ENCODE data around the gene OLIG3. TPM values are rescaled to one million over a fixed set of nuclear protein-coding genes. Genes with fewer than 3 reads are reported as not detected.
A peak's percentile ranks its signal among the peaks of the same experiment; 100 is the strongest.

OLIG3 gene
- polyA plus RNA-seq: not detected

DNA sequence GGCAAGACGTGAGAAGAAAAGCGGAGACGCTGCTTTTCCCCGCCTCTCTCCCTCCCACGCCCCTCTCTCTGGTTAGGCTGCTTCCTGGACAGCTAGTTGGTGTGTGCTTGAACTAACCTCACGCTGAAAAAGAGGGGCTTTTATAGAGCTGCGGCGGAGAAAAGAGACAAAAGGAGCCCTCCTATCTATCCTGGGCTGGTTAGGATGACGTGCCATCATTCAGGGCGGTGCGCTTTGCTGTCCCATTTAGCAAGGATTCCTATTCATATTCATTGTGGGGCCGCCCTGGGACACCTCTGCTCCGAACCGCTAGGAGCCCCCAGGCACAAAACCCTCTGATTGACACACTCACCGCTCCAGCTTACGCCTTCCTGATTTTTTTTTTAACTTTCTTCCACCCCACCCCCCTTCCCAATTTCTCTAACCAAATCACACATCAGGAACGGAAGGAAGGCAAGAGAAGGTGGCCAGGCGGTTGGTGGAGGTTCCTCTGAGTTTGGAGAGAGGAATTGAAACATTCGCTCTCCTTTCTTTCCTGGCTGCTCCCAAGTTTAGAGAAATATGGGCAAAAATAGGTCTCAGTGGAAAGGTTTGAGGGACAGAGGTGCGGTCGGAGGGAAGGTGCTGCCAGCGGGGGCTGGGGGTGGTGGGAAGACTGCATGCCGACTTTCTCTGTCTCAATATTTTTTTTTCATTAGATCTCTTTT is at the start of gene OLIG3:
OLIG3 (minus strand) TSS at position 114 of the 707 bp plus-strand sequence. CDS start 224 bp downstream, outside the sequence.
- Mint-ChIP-seq H3K4me3 (peak within 1 kb of the TSS; percentile 43 to 76 (median 60)), H3K4me1 (peaks cover 45 to 62% of the 10 kb centered on the region in 2 donors), H3K27me3 (ENCODE audit: low read depth in 3 of 3) (peaks cover 54 to 82% (median 72%) of the 10 kb centered on the region in 3 donors), H3K27ac (no peak within 1 kb of the TSS), H3K9me3 (peaks cover 0 to 9% (median 0%) of the 10 kb centered on the region in 6 donors), H3K36me3 (peaks cover 0 to 6% (median 0%) of the 10 kb centered on the region in 3 donors)
- no peak for DNase-seq

DNA sequence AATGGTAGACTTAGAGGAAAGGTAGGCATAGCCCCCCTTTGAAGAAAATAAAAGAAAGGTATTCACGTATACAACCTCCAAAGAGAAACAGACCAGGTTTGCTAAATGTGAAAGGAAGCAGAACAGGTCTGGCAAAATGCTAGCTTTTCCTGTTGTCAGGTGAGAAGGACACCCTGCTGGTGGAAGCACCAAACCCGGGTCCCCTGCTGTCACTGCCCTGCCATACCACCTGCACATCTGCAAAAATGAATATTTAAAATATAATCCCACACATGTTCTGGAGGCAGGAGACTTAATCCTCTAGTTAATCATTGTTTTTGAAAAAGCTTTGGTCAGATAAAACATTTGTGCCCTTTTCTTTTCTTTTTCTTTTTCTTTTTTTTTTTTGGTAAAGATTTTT is 48.9 kb upstream of the OLIG3 start:
- H3K4me3 Mint-ChIP-seq: no peak overlapping the region
- H3K27ac Mint-ChIP-seq: no peak overlapping the region
- H3K36me3 Mint-ChIP-seq: peaks cover 0 to 9% (median 0%) of the 10 kb centered on the region in 3 donors
- DNase-seq: no peak
- no peaks in the 10 kb centered on the region for H3K9me3 Mint-ChIP-seq
- H3K4me1 Mint-ChIP-seq: no peaks in the 10 kb centered on the region
- peaks cover 2 to 6% (median 4%) of the 10 kb centered on the region in 3 donors for H3K27me3 Mint-ChIP-seq (ENCODE audit: low read depth in 3 of 3)

DNA sequence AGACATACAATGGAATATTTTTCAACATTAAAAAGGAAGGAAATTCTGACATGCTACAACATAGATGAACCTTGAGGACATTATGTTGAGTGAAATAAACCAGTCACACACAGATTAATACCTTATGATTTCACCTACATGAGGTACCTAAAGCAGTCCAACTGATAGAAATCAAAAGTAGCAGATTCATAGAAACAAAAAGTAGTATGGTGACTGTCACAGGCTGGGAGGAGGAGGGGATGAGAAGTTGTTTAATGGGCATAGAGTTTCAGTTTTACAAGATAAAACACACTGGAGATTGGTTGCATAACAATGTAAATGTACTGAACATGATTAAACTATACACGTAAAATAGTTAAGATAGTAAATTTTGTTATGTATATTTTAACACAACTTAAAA is 48.5 kb upstream of the OLIG3 start:
- Mint-ChIP-seq H3K4me1 (no peaks in the 10 kb centered on the region), H3K36me3 (peaks cover 0 to 9% (median 0%) of the 10 kb centered on the region in 3 donors), H3K9me3 (no peaks in the 10 kb centered on the region), H3K27ac (no peak overlapping the region), H3K4me3 (no peak overlapping the region), H3K27me3 (ENCODE audit: low read depth in 3 of 3) (peaks cover 2 to 6% (median 3%) of the 10 kb centered on the region in 3 donors)
- DNase-seq: no peak

DNA sequence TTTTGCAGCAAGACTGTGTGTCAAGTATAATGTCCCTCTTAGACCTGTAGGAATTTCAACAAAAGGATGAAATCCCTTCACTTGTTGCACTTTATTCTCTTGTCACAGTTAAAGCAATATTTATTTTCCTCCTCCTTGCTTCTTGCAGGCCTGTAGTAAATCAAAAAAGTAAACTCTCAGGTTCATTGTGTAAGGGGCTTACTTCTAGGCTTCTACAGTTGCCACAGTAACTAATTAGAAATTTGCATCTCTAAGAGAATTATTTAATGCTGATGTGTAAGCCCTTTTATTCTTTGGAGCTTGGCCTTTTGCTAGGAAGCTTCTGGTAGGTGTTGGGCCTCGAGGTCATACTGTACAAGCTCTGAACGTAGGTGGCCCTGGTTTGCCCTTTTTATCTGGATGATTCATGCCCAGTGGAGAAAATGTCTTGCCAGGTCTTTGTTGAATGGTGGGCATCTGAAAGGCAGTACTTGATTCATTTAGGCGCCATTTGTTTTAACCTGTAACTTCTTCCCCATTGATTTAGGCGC is 47.4 kb upstream of the OLIG3 start:
- H3K4me3 Mint-ChIP-seq: no peak overlapping the region
- no peaks in the 10 kb centered on the region for H3K4me1 Mint-ChIP-seq
- H3K9me3 Mint-ChIP-seq: no peaks in the 10 kb centered on the region
- peaks cover 0 to 9% (median 0%) of the 10 kb centered on the region in 3 donors for H3K36me3 Mint-ChIP-seq
- H3K27me3 Mint-ChIP-seq (ENCODE audit: low read depth in 3 of 3): peaks cover 2 to 6% (median 3%) of the 10 kb centered on the region in 3 donors
- DNase-seq: no peak
- no peak overlapping the region for H3K27ac Mint-ChIP-seq

DNA sequence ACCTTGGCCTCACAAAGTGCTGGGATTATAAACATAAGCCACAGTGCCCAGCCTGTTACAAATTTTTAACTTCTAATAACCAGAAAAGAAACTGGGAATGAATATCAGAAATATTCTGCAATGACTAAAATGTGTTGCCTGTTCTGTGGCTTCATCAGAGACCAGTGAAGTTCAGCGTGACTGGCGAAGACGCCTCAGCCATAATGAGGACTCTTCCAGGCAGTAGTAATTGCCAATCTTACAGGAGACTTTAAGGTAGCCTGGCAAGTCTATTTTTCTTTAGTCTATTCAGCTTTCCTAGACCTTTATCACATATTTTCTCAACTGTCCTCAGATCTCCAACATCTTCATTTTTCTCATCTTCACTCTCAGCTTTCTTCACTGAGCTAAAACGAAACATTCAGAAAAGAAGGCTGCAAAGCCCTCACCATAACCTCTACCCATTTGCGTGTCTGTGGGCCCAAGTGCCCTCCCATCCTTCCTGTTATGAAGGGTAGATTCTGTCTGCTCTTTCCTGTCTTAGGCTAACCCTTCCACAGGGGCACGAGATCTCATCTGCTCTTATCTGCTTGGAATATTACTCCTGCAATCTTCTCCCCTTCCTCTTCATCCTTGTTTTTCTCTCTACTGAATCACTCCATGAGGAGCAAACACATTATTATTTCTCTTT is 42.0 kb upstream of the OLIG3 start:
- DNase-seq: peak in 1 of 3 donors; percentile 50
- H3K27me3 Mint-ChIP-seq (ENCODE audit: low read depth in 3 of 3): peaks cover 0 to 10% (median 6%) of the 10 kb centered on the region in 3 donors
- H3K4me3 Mint-ChIP-seq: no peak overlapping the region
- H3K4me1 Mint-ChIP-seq: no peaks in the 10 kb centered on the region
- H3K27ac Mint-ChIP-seq: no peak overlapping the region
- no peaks in the 10 kb centered on the region for H3K9me3 Mint-ChIP-seq
- H3K36me3 Mint-ChIP-seq: peaks cover 0 to 4% (median 0%) of the 10 kb centered on the region in 3 donors

DNA sequence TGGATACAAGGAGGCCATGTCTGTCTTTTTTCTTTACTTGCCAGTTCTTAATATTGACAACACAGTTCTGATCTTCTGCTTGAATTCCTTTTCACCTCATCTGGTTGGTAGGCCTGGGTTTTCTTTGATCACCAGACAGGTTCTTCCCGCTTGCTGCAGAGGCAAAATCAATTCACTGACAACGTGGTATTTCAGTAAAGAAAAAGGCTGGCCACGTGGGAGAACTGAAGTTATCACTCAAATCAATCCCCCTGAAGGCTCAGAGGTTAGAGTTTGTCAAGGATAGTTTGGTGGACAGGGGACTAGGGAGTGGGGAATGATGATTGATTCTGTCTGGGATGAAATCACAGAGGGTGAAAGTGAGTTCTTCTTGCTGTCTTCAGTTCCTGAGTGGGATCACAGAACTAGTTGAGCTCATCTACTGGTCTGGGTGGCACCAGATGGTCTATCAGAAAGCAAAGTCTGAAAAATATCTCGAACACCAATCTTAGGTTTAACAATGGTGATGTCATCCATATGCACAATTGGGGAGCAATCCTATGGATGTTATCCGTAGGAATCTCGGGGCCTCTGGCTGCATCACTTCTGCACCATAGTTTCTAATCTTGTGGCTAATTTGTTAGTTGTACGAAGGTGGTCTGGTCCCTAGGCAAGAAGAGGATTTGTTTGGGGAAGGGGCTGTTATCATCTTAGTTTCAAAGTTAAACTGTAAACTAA is 37.3 kb upstream of the OLIG3 start:
- no peaks in the 10 kb centered on the region for H3K4me1 Mint-ChIP-seq
- no peak overlapping the region for H3K4me3 Mint-ChIP-seq
- H3K36me3 Mint-ChIP-seq: peaks cover 0 to 4% (median under 1%) of the 10 kb centered on the region in 3 donors
- peaks cover 0 to 5% (median 1%) of the 10 kb centered on the region in 6 donors for H3K9me3 Mint-ChIP-seq
- DNase-seq: no peak
- H3K27me3 Mint-ChIP-seq (ENCODE audit: low read depth in 3 of 3): peaks cover 5 to 23% (median 8%) of the 10 kb centered on the region in 3 donors
- no peak overlapping the region for H3K27ac Mint-ChIP-seq

DNA sequence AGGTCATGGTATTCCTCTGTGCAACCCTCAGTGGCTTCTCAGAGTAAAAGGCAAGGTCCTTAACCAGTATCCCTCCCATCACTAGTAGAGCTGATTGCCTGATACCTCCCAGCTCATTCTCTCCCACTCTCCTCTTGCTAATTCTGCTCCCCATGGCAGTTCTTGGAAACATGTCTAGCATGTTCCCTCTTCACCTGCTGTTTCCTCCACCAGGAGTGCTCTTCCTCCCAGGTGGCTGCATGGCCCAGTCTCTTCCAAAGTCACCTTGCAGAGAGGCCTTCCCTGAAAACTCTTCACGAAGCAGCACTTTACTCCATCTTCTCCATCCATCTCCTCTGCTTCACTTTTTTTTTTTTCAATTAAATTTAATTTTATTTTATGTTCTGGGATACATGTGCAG is 36.2 kb upstream of the OLIG3 start:
- Mint-ChIP-seq H3K4me1 (no peaks in the 10 kb centered on the region), H3K9me3 (peaks cover 0 to 11% (median 3%) of the 10 kb centered on the region in 6 donors), H3K27me3 (ENCODE audit: low read depth in 3 of 3) (peaks cover 5 to 27% (median 11%) of the 10 kb centered on the region in 3 donors), H3K27ac (no peak overlapping the region), H3K4me3 (no peak overlapping the region), H3K36me3 (peaks cover 0 to 7% (median 4%) of the 10 kb centered on the region in 3 donors)
- DNase-seq: no peak

DNA sequence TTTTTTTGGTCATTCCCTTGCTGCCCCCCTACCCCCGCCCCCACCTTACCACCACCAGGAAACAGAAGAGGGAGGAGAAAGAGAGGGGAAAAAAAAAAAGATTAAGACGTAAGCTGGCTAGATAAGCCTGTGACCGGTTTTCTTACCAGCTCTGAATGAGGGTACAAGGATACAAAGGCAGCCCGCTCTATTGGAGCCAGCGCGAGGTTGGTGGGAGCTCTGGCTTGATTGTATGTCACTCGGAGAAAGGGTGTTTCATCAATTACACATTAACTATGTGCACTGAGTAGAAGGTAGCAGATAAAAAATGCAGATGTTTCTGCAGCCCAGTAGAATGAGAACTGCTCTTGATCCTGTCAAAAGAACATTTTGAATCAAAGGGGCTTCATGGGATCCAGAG is 28.6 kb upstream of the OLIG3 start:
- no peak overlapping the region for H3K4me3 Mint-ChIP-seq
- H3K27me3 Mint-ChIP-seq (ENCODE audit: low read depth in 3 of 3): peaks cover 11 to 28% (median 14%) of the 10 kb centered on the region in 3 donors
- H3K4me1 Mint-ChIP-seq: no peaks in the 10 kb centered on the region
- H3K9me3 Mint-ChIP-seq: peaks cover 0 to 15% (median 1%) of the 10 kb centered on the region in 6 donors
- DNase-seq: no peak
- H3K36me3 Mint-ChIP-seq: peaks cover 4 to 7% (median 5%) of the 10 kb centered on the region in 3 donors
- H3K27ac Mint-ChIP-seq: no peak overlapping the region

DNA sequence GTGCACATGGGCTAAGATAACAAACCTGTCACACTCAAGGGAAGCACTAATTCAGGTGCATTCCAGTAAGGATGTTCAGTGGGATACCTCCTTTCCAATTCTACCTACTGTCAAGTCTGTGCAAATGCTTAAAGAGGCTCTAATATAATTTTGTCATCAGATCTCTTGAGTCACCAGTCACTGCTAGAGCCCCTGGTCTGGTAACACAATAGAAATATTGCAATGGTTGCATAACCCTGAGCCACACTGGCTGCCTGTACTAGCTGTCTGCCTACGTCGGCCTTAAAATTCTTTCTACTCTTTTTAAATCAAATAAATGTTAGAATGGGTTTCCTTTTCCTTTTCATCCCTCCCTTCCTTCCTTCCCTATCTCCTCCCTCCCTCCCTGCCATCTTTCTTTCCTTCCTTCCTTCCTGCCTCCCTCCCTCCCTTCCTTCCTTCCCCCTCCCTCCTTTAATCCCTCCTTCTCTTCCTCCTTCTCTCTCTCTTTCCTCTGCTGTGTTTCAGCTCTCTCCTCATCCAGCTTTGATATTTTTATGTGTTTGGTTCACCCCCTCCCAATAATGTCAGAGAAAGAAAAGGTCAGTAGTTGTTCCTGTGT is 28.1 kb upstream of the OLIG3 start:
- Mint-ChIP-seq H3K4me1 (no peaks in the 10 kb centered on the region), H3K4me3 (no peak overlapping the region), H3K9me3 (peaks cover 0 to 15% (median 1%) of the 10 kb centered on the region in 6 donors), H3K27me3 (ENCODE audit: low read depth in 3 of 3) (peaks cover 14 to 32% (median 15%) of the 10 kb centered on the region in 3 donors), H3K27ac (no peak overlapping the region), H3K36me3 (peaks cover 4 to 7% (median 5%) of the 10 kb centered on the region in 3 donors)
- no peak for DNase-seq

DNA sequence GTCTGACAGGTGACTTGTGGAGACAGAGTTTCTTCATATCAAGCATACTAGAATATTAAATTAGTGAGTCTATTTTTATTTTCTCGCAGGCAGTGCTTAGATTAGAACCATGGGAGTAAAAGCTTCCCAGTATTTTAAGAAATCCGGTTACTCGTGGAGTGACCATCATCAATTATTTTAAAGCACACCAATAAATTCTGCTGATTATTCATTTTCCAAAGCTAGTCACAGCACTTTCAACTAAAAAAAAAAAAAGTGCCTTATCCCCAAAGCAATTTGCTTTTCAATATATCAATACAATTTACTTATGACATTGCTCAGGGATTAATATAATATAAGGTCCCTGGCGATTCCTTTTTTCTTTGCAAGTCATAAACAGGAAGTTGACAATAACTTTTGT is 26.3 kb upstream of the OLIG3 start:
- no peak overlapping the region for H3K4me3 Mint-ChIP-seq
- H3K36me3 Mint-ChIP-seq: peaks cover 0 to 5% (median 4%) of the 10 kb centered on the region in 3 donors
- H3K27me3 Mint-ChIP-seq (ENCODE audit: low read depth in 3 of 3): peaks cover 16 to 37% (median 17%) of the 10 kb centered on the region in 3 donors

DNA sequence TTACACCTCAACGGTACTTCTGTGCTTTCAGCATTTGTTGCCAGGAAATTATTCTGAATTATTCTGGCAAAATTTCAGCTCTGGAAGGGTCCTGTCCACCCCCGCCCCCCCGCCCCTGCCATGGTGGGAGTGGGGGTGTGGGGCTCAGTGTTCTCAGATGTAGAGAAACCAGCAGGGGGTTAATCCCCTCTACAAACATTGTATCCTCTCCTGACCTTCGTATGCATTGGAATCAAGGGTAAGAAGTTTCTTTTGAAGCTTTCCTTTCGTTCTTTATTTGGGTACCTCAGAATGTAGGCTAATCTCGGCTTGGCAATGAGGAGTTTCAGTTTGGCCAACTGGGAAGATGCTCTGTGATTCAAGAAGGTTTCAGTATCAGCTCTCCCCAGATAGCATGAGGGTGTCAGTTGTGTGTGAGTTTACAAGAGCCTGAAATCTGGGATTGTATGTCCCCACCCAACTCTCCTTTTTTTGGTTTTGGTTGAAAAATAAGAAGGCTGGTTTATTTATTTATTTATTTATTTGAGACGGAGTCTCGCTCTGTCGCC is 25.5 kb upstream of the OLIG3 start:
- H3K36me3 Mint-ChIP-seq: peaks cover 0 to 3% (median 0%) of the 10 kb centered on the region in 3 donors
- H3K27me3 Mint-ChIP-seq (ENCODE audit: low read depth in 3 of 3): peaks cover 20 to 41% (median 22%) of the 10 kb centered on the region in 3 donors
- no peak overlapping the region for H3K4me3 Mint-ChIP-seq

More for the DNA sequence above, 26.3 kb upstream of the OLIG3 start:
- Mint-ChIP-seq H3K27ac (no peak overlapping the region), H3K9me3 (peaks cover 0 to 5% (median 0%) of the 10 kb centered on the region in 6 donors), H3K4me1 (no peaks in the 10 kb centered on the region)
- no peak for DNase-seq

DNA sequence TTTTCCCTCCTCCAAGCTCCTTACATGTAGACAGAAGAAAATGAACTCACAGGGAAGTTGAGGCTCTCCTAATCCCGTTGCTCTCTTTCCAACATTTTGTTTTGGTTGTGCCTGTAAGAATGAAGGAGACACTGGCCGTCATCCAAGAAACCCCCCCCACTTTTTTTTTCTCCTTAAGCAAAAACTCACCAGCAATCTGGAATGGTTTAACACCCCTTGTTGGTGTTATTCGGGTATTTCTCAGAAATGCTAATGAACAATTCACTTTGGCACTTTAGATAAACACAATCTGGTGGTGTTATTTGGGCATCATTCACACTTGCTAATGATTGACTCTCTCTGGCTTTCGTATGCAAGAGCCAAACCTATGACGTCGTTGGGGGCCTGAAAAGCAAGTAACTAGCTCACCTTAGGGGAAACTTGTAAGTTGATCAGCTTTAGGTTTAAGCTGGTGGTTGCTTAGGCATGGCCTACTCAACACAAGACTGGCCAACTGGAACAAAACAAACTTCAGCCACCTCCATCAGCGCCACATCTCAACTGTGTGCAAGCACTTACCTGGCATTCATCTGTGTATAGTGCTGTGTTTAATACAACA is 24.3 kb upstream of the OLIG3 start:
- Mint-ChIP-seq H3K27ac (no peak overlapping the region), H3K9me3 (peaks cover 0 to 8% (median 0%) of the 10 kb centered on the region in 6 donors), H3K36me3 (peaks cover 0 to 3% (median 0%) of the 10 kb centered on the region in 3 donors), H3K27me3 (ENCODE audit: low read depth in 3 of 3) (peaks cover 16 to 44% (median 23%) of the 10 kb centered on the region in 3 donors), H3K4me3 (no peak overlapping the region), H3K4me1 (no peaks in the 10 kb centered on the region)
- DNase-seq: no peak

More for the DNA sequence above, 25.5 kb upstream of the OLIG3 start:
- no peak overlapping the region for H3K27ac Mint-ChIP-seq
- H3K4me1 Mint-ChIP-seq: no peaks in the 10 kb centered on the region
- H3K9me3 Mint-ChIP-seq: peaks cover 0 to 8% (median 0%) of the 10 kb centered on the region in 6 donors
- DNase-seq: no peak

Data from immature natural killer cell (primary cell).